IMR-90 (cell line): ENCODE results near the gene TCP11.

Experiments
- BHLHE40 ChIP-seq: fragments of 150-350 bp; IDR thresholded peaks from 2 replicates; pipeline ENCODE4 v1.6.1; 2016; ENCODE audit warnings: mild to moderate bottlenecking, low read depth, low read length
- MAZ ChIP-seq: IDR thresholded peaks from 2 replicates; pipeline ENCODE4 v1.6.1; 2012; ENCODE audit warnings: low read depth, mild to moderate bottlenecking, low read length, improper control_type of control experiment, moderate library complexity, borderline replicate concordance
- NFE2L2 ChIP-seq: fragments of 150-350 bp; IDR thresholded peaks from 2 replicates; pipeline ENCODE4 v1.6.1; 2016; ENCODE audit warnings: low read depth, mild to moderate bottlenecking, low read length
- POLR2A ChIP-seq: IDR thresholded peaks from 2 replicates; pipeline ENCODE4 v1.6.1; 2012; ENCODE audit warnings: mild to moderate bottlenecking, low read depth, low read length
- RCOR1 ChIP-seq: IDR thresholded peaks from 2 replicates; pipeline ENCODE4 v1.6.1; 2012; ENCODE audit warnings: mild to moderate bottlenecking, low read length, improper control_type of control experiment; ENCODE audit not compliant: insufficient replicate concordance
- USF2 ChIP-seq: fragments of 150-350 bp; IDR thresholded peaks from 2 replicates; pipeline ENCODE4 v1.6.1; 2017; ENCODE audit warnings: mild to moderate bottlenecking, antibody characterized with exemption, low read length, low read depth
- TF ChIP-seq, protein P1 (sequence below): conservative IDR thresholded peaks from 2 replicates; pipeline ENCODE4 v1.5.1; 2012; ENCODE audit warnings: mild to moderate bottlenecking, low read depth, low read length, improper control_type of control experiment

GRCh38 chr6:35069262-35069661, 71.9 kb downstream of the TCP11 start:
- TF ChIP-seq, protein P1, sequence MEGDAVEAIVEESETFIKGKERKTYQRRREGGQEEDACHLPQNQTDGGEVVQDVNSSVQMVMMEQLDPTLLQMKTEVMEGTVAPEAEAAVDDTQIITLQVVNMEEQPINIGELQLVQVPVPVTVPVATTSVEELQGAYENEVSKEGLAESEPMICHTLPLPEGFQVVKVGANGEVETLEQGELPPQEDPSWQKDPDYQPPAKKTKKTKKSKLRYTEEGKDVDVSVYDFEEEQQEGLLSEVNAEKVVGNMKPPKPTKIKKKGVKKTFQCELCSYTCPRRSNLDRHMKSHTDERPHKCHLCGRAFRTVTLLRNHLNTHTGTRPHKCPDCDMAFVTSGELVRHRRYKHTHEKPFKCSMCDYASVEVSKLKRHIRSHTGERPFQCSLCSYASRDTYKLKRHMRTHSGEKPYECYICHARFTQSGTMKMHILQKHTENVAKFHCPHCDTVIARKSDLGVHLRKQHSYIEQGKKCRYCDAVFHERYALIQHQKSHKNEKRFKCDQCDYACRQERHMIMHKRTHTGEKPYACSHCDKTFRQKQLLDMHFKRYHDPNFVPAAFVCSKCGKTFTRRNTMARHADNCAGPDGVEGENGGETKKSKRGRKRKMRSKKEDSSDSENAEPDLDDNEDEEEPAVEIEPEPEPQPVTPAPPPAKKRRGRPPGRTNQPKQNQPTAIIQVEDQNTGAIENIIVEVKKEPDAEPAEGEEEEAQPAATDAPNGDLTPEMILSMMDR, result no peak
- no peak for TF ChIP-seq RCOR1
- TF ChIP-seq POLR2A, result no peak
- TF ChIP-seq NFE2L2, result no peak
- TF ChIP-seq MAZ, result no peak
- TF ChIP-seq BHLHE40, result no peak
- TF ChIP-seq USF2, result no peak
